ENCODE measurements around the gene IFNLR1. TPM values are rescaled to one million over a fixed set of nuclear protein-coding genes. Genes with fewer than 3 reads are reported as not detected.

IFNLR1 gene
- total and polyA plus RNA-seq, 2 experiments from 2014 or later, result 6.4 to 7.5 TPM

DNA sequence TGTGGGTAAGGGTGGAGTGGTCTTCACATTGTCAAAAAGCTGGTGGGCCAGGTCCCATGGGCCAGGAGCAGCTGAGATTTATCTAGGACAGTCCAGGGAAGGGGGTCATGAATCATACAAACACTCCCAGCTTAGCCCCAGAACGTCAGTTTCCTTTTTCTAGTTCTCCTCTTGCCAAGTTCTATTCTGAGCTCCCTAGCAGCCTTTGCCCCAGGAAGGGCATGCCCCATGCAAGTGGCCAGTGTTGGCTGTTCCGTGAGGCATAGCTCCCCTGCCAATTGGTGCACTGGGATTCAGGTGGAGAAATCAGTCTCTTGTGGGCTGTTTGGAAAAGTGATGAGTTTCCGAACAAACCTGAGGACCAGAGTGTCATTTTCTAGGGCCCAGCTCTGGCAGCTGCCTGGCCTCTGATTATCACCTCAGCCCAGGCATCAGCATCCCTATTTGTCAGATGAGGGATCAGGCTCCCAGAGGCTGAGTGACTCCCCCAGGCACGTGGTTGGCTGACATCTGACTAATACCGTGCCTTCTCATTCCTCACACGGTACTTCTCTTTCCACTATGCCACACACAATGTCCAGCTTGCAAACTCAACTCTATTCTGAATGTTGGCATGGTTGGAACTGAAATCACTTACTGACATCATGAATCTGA lies 60.9 kb downstream of the IFNLR1 start:
- H4K20me1 ChIP-seq (ENCODE audit: insufficient read depth, poor library complexity, severe bottlenecking), result no peaks in the 10 kb centered on the region
- H3K4me1 ChIP-seq (ENCODE audit: insufficient read depth), result no peaks in the 10 kb centered on the region
- WGBS (ENCODE audit: low lambda C conversion rate, missing lambda C conversion rate), result 69% methylated on average over 6 of the region's 6 CpGs
- no peaks in the 10 kb centered on the region for H3K9me3 ChIP-seq (ENCODE audit: low read depth)
- H2AFZ ChIP-seq, result no peak overlapping the region
- no peak overlapping the region for H3K27ac ChIP-seq
- no peaks in the 10 kb centered on the region for H3K79me2 ChIP-seq
- no peaks in the 10 kb centered on the region for H3K9me2 ChIP-seq (replicated peaks; ENCODE audit: insufficient read depth)
- no peaks in the 10 kb centered on the region for H3K36me3 ChIP-seq (replicated peaks; ENCODE audit: insufficient read depth, low read depth)
- H3K4me3 ChIP-seq, result no peak overlapping the region
- no peak overlapping the region for H3K4me2 ChIP-seq
- no peaks in the 10 kb centered on the region for H3K27me3 ChIP-seq
- no peak for DNase-seq (ENCODE audit: low spot score)
- TF ChIP-seq EZH2phosphoT487 (IDR thresholded peaks at IDR 0.05; ENCODE audit: low read depth, severe bottlenecking, unreplicated experiment) (no peak), EZH2 (IDR thresholded peaks at IDR 0.05; ENCODE audit: borderline replicate concordance) (no peak)
- TF ChIP-seq, protein P1, sequence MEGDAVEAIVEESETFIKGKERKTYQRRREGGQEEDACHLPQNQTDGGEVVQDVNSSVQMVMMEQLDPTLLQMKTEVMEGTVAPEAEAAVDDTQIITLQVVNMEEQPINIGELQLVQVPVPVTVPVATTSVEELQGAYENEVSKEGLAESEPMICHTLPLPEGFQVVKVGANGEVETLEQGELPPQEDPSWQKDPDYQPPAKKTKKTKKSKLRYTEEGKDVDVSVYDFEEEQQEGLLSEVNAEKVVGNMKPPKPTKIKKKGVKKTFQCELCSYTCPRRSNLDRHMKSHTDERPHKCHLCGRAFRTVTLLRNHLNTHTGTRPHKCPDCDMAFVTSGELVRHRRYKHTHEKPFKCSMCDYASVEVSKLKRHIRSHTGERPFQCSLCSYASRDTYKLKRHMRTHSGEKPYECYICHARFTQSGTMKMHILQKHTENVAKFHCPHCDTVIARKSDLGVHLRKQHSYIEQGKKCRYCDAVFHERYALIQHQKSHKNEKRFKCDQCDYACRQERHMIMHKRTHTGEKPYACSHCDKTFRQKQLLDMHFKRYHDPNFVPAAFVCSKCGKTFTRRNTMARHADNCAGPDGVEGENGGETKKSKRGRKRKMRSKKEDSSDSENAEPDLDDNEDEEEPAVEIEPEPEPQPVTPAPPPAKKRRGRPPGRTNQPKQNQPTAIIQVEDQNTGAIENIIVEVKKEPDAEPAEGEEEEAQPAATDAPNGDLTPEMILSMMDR (IDR thresholded peaks at IDR 0.05; ENCODE audit: poor library complexity), result no peak

DNA sequence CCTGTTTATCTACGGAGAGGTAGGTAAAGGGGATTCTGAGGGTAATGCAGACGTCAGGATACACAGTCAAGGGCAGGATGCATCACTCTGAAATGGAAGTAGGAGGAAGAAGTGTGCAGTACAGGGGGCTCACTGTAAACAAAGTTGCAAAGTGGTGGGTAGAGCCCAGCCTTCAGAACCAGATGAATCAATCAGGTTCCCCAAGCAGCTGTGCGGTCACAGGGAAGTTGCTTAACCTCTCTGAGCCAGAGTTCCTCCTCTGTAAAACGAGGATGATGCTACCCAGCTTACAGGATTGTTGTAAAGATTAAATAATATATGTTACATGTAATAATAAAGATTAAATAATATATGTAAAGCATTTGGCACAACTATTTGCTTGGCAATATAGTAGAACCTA lies 61.6 kb downstream of the IFNLR1 start:
- 85% methylated on average over 4 of the region's 4 CpGs for WGBS (ENCODE audit: low lambda C conversion rate, missing lambda C conversion rate)
- Histone ChIP-seq H3K9me2 (replicated peaks; ENCODE audit: insufficient read depth) (no peaks in the 10 kb centered on the region), H3K36me3 (replicated peaks; ENCODE audit: insufficient read depth, low read depth) (no peaks in the 10 kb centered on the region), H3K4me2 (no peak overlapping the region), H3K4me1 (ENCODE audit: insufficient read depth) (peaks cover 7% of the 10 kb centered on the region), H3K79me2 (no peaks in the 10 kb centered on the region), H3K27me3 (no peaks in the 10 kb centered on the region), H3K9me3 (ENCODE audit: low read depth) (no peaks in the 10 kb centered on the region), H3K27ac (no peak overlapping the region), H2AFZ (no peak overlapping the region), H4K20me1 (ENCODE audit: insufficient read depth, poor library complexity, severe bottlenecking) (no peaks in the 10 kb centered on the region), H3K4me3 (no peak overlapping the region)
- no peak for DNase-seq (ENCODE audit: low spot score)
- no peak for TF ChIP-seq EZH2 (IDR thresholded peaks at IDR 0.05; ENCODE audit: borderline replicate concordance)
- no peak for TF ChIP-seq EZH2phosphoT487 (IDR thresholded peaks at IDR 0.05; ENCODE audit: low read depth, severe bottlenecking, unreplicated experiment)
- TF ChIP-seq, protein P1 (IDR thresholded peaks at IDR 0.05; ENCODE audit: poor library complexity), result no peak

DNA sequence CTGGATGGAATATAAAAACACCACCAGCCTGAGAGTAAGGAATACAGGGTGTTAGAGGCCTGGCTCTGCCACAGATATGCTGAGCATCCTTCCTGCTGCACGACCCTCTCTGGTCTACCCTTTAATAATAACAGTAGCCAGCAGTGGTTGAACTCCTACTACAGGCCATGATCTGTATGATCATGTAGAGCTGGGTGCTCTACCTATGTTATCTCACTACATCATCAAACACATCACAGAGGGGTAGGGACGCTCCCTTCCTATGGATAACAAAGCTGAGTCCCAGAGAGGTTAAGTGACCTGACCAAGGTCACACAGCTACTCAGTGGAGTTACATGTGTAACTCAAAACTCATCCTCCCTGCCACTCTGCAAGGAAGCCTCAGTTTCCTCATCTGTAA lies 62.1 kb downstream of the IFNLR1 start:
- Histone ChIP-seq H3K27ac (no peak overlapping the region), H3K4me1 (ENCODE audit: insufficient read depth) (peaks cover 11% of the 10 kb centered on the region)

More for the DNA sequence above, 62.1 kb downstream of the IFNLR1 start:
- H3K79me2 ChIP-seq, result no peaks in the 10 kb centered on the region
- H3K4me2 ChIP-seq, result no peak overlapping the region
- H3K9me3 ChIP-seq (ENCODE audit: low read depth), result no peaks in the 10 kb centered on the region
- H2AFZ ChIP-seq, result no peak overlapping the region
- TF ChIP-seq EZH2 (IDR thresholded peaks at IDR 0.05; ENCODE audit: borderline replicate concordance), result no peak
- TF ChIP-seq EZH2phosphoT487 (IDR thresholded peaks at IDR 0.05; ENCODE audit: low read depth, severe bottlenecking, unreplicated experiment), result no peak
- TF ChIP-seq, protein P1 (IDR thresholded peaks at IDR 0.05; ENCODE audit: poor library complexity), result no peak
- DNase-seq (ENCODE audit: low spot score), result no peak
- H3K9me2 ChIP-seq (replicated peaks; ENCODE audit: insufficient read depth), result no peaks in the 10 kb centered on the region
- no peak overlapping the region for H3K4me3 ChIP-seq
- H3K27me3 ChIP-seq, result no peaks in the 10 kb centered on the region
- H3K36me3 ChIP-seq (replicated peaks; ENCODE audit: insufficient read depth, low read depth), result no peaks in the 10 kb centered on the region
- 86% methylated on average over 2 of the region's 2 CpGs for WGBS (ENCODE audit: low lambda C conversion rate, missing lambda C conversion rate)
- H4K20me1 ChIP-seq (ENCODE audit: insufficient read depth, poor library complexity, severe bottlenecking), result no peaks in the 10 kb centered on the region
